GM23338 (cell line): ENCODE results near the gene KRTCAP3.

Experiments used
- CREB1 ChIP-seq: fragments of 250-450 bp; sonication (Bioruptor Pico); IDR thresholded peaks from 2 replicates; pipeline ENCODE4 v1.5.0; 2020; ENCODE audit warnings: low read depth, mild to moderate bottlenecking, moderate library complexity
- EZH2 ChIP-seq: fragments of 200-600 bp; sonication (generic); IDR thresholded peaks from one replicate; pipeline ENCODE4 v1.8.0; 2017; ENCODE audit warnings: antibody characterized with exemption, mild to moderate bottlenecking, low read depth; ENCODE audit not compliant: unreplicated experiment
- EZH2phosphoT487 ChIP-seq: fragments of 200-600 bp; sonication (generic); IDR thresholded peaks from one replicate; pipeline ENCODE4 v1.8.1; 2018; ENCODE audit warnings: antibody characterized with exemption; ENCODE audit not compliant: unreplicated experiment
- JUNB ChIP-seq: IDR thresholded peaks from one replicate; pipeline ENCODE4 v1.6.1; 2016; ENCODE audit warnings: antibody characterized with exemption; ENCODE audit not compliant: unreplicated experiment
- POLR2AphosphoS5 ChIP-seq: IDR thresholded peaks from 2 replicates; pipeline ENCODE4 v1.6.1; 2016; ENCODE audit warnings: antibody characterized with exemption, low read depth
- TF ChIP-seq, protein P1 (sequence below), 2 experiments: fragments of 200-600 bp in 1 of 2; sonication (generic) in 1 of 2; conservative IDR thresholded peaks; 2 replicates each; pipeline versions ENCODE4 v1.5.1 to v1.6.1; 2016 to 2017; ENCODE audit warnings: antibody characterized with exemption in 2 of 2, low read depth in 2 of 2, mild to moderate bottlenecking in 2 of 2, moderate library complexity in 1 of 2
- TF ChIP-seq, protein P2 (sequence below): IDR thresholded peaks from one replicate; pipeline ENCODE4 v1.6.1; 2018; ENCODE audit warnings: antibody characterized with exemption; ENCODE audit not compliant: unreplicated experiment

- TF ChIP-seq EZH2 (no peak), EZH2phosphoT487 (no peak), JUNB (no peak), CREB1 (peak; percentile 96), POLR2AphosphoS5 (peak; percentile 91)
- TF ChIP-seq, protein P1, sequence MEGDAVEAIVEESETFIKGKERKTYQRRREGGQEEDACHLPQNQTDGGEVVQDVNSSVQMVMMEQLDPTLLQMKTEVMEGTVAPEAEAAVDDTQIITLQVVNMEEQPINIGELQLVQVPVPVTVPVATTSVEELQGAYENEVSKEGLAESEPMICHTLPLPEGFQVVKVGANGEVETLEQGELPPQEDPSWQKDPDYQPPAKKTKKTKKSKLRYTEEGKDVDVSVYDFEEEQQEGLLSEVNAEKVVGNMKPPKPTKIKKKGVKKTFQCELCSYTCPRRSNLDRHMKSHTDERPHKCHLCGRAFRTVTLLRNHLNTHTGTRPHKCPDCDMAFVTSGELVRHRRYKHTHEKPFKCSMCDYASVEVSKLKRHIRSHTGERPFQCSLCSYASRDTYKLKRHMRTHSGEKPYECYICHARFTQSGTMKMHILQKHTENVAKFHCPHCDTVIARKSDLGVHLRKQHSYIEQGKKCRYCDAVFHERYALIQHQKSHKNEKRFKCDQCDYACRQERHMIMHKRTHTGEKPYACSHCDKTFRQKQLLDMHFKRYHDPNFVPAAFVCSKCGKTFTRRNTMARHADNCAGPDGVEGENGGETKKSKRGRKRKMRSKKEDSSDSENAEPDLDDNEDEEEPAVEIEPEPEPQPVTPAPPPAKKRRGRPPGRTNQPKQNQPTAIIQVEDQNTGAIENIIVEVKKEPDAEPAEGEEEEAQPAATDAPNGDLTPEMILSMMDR (conservative IDR thresholded peaks at IDR 0.05; ENCODE audit: low read depth in 2 of 2) = no peak
- TF ChIP-seq, protein P2, sequence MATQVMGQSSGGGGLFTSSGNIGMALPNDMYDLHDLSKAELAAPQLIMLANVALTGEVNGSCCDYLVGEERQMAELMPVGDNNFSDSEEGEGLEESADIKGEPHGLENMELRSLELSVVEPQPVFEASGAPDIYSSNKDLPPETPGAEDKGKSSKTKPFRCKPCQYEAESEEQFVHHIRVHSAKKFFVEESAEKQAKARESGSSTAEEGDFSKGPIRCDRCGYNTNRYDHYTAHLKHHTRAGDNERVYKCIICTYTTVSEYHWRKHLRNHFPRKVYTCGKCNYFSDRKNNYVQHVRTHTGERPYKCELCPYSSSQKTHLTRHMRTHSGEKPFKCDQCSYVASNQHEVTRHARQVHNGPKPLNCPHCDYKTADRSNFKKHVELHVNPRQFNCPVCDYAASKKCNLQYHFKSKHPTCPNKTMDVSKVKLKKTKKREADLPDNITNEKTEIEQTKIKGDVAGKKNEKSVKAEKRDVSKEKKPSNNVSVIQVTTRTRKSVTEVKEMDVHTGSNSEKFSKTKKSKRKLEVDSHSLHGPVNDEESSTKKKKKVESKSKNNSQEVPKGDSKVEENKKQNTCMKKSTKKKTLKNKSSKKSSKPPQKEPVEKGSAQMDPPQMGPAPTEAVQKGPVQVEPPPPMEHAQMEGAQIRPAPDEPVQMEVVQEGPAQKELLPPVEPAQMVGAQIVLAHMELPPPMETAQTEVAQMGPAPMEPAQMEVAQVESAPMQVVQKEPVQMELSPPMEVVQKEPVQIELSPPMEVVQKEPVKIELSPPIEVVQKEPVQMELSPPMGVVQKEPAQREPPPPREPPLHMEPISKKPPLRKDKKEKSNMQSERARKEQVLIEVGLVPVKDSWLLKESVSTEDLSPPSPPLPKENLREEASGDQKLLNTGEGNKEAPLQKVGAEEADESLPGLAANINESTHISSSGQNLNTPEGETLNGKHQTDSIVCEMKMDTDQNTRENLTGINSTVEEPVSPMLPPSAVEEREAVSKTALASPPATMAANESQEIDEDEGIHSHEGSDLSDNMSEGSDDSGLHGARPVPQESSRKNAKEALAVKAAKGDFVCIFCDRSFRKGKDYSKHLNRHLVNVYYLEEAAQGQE = no peak
These were observed 47.6 kb downstream of the KRTCAP3 start, which contains the start of gene IFT172 for GRCh38 chr2:27489498-27490397.
